Measurements from ENCODE around the gene ANKRD13A.
"Not testable (repeated sequence)": the region's sequence is repeated elsewhere in the genome, so short reads cannot be mapped to it uniquely, and the experiment has no call there.

DNA sequence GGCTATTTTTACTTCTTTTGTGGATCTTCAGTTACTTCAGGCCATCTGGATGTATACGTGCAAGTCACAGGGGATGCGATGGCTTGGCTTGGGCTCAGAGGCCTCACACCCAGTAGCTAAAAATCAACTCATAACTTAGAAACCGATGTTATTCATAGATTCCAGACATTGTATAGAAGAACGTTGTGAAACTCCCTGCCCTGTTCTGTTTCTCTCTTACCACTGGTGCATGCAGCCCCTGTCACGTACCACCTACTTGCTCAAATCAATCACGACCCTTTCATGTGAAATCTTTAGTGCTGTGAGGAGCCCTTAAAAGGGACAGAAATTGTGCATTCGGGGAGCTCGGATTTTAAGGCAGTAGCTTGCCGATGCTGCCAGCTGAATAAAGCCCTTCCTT is 50.4 kb downstream of the ANKRD13A start:
- TF ChIP-seq, protein P1, sequence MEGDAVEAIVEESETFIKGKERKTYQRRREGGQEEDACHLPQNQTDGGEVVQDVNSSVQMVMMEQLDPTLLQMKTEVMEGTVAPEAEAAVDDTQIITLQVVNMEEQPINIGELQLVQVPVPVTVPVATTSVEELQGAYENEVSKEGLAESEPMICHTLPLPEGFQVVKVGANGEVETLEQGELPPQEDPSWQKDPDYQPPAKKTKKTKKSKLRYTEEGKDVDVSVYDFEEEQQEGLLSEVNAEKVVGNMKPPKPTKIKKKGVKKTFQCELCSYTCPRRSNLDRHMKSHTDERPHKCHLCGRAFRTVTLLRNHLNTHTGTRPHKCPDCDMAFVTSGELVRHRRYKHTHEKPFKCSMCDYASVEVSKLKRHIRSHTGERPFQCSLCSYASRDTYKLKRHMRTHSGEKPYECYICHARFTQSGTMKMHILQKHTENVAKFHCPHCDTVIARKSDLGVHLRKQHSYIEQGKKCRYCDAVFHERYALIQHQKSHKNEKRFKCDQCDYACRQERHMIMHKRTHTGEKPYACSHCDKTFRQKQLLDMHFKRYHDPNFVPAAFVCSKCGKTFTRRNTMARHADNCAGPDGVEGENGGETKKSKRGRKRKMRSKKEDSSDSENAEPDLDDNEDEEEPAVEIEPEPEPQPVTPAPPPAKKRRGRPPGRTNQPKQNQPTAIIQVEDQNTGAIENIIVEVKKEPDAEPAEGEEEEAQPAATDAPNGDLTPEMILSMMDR (IDR thresholded peaks at IDR 0.05), result not testable (repeated sequence)
- not testable (repeated sequence) for TF ChIP-seq POLR2A (IDR thresholded peaks at IDR 0.05; ENCODE audit: low read depth); POLR2AphosphoS5 (IDR thresholded peaks at IDR 0.05)
